Stimulated activated CD8-positive, alpha-beta memory T cell treated with anti-CD3 and anti-CD28 coated beads, Interleukin-4, amount 100 ng/mL, for 48 hours (primary cell): Measurements from ENCODE around the gene KDM4E.

Experiments
- DNase-seq: peaks from one replicate; pipeline ENCODE4 v3.0.0-alpha.2; 2020

The KDM4E gene

DNA sequence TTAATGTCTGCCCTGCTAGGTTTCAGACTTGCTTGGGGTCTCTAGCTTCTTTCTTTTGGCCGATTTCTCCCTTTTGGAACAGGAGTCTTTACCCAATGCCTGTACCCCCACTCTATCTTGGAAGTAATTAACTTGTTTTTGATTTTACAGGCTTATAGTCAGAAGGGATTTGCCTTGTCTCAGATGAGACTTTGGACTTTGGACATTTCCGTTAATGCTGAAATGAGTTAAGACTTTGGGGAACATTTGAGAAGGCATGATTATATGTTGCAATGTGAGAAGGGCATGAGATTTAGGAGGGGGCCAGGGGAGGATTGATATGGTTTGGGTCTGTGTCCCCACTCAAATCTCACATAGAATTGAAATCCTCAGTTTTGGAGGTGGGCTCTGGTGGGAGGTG, 29.3 kb downstream of the KDM4E start:
- DNase-seq, result no peak

DNA sequence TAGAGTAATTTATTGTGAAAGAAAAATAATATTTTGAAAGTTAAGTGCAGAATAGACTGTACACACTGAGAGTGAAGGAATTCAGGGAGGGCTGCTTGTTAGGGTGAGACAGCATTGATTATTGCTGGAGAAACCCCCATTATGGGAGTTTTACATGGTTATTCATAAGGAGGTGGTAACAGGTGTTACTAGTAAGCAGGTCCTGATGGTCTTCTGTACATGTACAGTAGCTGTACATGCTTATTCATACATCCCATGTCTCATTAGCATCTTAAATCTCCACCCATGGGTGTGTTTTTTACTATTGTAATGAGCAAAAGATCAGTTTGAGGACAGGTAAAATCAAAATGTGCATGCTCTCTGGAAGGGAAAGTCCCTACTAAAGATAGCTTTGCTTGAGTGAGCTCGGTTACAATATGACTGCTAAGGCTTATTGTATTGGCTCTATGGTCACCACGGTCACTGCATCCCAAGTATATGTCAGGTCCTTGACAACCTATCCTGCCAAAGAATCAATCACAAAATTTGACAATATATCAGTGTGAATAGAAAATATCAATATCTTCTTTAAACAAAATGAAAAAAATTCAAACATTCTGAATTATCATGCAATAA, 30.3 kb downstream of the KDM4E start:
- no peak for DNase-seq

DNA sequence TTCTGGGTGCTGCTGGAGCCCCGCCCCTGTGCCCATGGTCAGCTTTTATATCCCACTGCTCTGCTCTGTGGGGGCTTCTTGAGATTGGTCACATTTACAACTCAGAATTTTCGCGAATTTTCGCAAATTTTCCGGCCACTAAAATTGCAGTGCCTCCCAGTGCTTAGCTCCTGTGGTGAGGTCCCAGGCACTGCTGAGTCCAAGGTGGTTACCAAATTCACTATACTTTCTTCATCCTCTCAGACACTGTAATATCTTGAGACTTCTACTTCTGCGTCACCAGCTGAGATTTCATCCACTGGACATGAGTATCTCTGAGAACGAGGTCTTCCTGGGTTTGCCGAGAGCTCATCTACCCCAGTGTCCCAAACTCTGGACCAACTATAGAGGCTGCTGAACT, 32.9 kb downstream of the KDM4E start:
- DNase-seq, result no peak

DNA sequence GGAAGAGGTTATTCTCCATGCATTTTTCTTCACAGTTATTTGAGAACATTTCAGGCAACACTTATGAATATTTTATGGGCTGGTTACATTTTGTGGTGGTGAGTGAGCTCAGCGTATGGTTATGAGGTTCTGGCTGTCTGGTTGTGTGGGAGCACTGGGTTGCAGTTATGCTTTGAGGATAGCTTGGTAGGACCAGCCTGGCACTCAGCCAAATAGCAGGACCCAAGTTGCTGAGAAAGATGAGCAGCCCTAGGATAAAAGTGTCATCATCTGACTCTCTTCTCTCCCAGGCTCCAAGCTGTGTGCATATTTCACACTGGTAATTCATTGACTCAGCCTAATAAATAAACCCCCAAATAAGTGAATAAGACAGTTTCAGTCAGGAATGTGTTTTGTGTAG, 33.6 kb downstream of the KDM4E start:
- no peak for DNase-seq

DNA sequence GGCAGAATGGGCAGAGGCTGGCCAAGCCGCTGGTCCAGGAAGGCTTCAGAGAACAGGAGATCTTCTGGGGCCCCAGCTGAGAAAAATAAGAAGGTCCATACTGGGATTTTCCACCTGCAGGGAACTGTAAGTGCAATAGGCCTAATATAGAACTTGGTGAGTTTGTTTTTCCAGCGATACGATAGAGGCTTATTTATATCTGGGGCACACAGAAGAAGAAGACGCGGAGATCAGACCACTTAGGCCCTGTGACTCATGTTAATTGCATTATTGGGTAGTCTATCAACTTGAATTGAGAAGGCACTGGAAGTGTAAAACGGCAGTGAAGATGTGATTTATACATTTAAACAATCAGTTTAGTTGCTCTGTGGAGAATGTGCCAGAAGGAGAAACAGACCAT, 34.0 kb downstream of the KDM4E start:
- DNase-seq, result no peak

DNA sequence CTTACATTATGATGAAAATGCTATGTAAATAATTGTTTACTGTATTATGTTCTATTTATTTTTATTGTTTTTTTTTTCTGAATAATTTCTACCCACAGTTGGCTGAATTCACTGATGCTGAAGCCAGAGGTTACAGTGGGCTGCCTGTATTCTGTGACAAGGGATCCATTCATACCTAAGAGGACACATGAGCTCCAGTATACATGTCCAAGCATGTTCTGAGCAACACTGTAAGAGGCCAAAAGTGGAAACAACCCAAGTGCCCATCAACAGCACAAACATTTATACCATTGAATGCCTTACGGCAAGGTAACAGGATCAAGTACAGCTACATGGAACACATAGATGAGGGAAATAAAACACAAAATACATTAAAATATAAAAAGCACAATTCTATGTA, 40.3 kb downstream of the KDM4E start:
- no peak for DNase-seq

DNA sequence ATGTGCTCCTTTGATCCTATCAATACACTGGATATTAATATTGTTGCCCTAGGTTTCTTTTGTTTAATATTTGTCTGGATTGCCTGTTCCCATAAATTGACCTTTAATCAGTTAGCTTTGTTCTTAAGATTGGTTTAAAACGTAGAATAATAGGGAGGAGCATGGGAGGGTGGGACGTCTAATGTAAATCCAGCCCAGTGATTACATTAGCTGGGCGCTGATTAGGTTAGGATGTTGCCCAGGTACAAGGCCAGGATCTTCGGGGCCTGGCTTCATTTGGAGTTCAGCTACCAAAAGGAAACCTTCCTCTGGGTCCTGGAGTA, 41.6 kb downstream of the KDM4E start, which contains the start of gene SRSF8:
SRSF8 (plus strand) TSS at position 204 of the 323 bp plus-strand sequence. CDS start 308 bp downstream, outside the sequence.
- no peak for DNase-seq

DNA sequence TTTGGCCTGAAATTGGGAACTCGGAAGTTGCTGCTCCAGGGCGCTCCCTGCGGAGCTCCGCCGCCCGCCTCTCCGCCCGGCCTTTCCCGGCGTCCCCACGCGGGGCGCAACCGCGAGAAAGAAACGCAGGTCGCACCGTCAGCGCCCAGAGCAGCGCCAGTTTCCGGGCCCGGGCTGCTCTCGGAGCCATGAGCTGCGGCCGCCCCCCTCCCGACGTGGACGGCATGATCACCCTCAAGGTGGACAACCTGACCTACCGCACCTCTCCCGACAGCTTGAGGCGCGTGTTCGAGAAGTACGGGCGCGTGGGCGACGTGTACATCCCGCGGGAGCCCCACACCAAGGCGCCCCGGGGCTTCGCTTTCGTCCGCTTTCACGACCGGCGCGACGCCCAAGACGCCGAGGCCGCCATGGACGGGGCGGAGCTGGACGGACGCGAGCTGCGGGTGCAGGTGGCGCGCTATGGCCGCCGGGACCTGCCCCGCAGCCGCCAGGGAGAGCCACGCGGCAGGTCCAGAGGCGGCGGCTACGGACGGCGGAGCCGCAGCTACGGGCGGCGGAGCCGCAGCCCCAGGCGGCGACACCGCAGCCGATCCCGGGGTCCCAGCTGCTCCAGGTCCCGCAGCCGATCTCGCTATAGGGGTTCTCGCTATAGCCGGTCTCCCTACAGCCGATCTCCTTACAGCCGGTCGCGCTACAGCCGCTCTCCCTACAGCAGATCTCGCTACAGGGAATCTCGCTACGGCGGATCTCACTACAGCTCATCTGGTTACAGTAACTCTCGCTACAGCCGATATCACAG, 42.2 kb downstream of the KDM4E start:
- DNase-seq, result peak; percentile 82

DNA sequence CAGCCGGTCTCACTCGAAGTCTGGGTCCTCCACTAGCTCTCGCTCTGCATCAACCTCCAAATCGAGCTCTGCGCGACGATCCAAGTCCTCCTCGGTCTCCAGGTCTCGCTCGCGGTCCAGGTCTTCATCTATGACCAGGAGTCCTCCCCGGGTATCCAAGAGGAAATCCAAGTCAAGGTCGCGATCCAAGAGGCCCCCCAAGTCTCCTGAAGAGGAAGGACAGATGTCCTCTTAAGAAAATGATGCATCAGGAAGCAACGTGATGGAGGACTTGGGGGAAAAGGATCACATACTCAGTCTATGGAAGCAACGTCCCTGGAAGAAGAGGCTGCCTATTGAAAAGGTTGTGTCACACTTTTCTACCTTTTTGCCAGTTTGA, 42.8 kb downstream of the KDM4E start:
- no peak for DNase-seq

DNA sequence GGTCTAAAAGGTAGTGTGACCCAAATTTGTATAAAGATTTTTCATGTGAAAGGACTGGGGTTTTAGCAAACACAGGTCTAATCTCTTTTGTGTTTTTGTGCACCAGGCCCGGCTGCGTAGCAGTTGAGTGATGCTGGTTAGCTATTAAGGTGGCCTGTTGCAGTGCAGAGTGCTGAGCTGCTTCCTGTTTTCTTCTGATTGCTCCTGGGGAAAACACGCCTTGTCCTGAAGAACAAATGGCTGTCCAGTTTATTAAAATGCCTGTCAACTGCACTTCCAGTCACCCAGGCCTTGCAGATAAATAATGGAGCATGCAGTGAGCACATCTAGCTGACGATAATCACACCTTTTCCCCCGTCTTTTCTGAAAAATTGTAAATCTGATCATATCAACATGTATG, 43.5 kb downstream of the KDM4E start:
- DNase-seq, result peak; percentile 68

DNA sequence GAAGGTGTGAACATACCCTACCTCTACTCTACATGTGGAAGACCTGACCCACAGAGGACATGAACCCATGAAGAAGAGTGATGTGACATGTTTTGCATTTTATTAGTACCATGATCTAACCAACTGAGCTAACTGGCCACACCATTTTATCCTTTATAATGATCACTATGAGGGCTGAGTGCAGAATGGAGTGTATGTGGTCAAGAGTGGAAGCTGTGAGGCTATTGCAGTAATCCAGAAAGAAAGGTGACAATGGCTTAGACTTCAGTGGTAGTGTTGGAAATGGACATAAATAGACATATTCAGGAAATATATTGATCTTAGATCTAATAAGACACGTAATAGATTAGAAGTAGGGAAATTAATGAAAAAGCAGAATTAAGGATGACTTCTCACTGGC, 45.4 kb downstream of the KDM4E start:
- DNase-seq, result no peak

DNA sequence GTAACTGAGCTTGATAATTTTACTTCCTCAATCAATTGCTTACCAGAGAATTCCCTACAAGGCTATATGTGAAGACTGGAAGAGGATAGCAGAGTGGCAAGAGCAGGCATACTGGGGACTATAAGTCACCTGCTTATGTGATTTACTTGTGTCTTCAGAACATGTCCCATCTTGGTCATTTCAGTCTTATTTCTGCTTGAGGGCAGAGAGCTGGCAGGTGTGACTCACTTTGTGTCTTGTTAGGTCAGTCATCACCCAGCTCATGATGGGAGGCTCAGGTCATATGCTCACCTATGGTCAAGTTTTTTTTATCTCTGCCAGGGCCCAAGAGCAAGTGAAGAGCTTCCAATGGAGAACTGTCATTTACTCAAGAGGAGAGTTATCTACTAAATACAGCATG, 47.9 kb downstream of the KDM4E start:
- DNase-seq, result no peak

DNA sequence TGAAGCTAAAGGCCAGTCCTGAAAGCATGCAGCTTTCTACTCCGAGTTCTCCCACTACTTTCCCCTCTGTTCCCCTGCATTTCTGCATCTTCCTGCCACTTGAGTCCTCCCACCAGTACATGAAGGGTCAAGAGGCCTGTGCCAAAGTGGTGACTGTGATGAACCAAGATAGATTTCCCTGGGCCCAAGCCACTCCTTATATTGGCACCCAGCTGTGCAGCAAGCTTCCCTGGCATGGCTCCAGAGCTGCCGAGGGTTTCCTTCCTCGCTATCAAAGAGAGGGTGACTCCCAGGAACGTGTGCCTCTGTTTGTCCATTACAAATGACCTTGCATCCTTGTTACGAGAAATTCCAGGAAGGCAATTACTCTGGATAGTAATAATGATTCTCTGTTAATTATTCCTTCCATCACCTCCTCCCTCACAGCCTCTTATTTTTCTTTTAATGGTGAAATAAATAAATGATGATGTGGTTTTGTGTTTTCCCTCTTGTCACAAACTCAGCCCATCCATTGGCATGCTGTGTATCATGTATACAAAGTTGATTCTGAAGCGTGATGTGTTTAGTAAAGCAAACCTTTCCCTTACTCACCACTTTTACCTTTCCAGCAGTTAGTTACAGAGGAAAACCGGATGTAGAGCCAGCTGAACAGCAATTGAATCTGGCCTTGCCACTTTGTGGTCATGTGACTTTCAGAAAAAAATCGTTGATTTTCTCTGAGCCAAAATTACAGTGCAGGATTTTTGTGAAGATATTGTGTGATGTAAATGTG, 49.9 kb downstream of the KDM4E start:
- DNase-seq, result no peak

DNA sequence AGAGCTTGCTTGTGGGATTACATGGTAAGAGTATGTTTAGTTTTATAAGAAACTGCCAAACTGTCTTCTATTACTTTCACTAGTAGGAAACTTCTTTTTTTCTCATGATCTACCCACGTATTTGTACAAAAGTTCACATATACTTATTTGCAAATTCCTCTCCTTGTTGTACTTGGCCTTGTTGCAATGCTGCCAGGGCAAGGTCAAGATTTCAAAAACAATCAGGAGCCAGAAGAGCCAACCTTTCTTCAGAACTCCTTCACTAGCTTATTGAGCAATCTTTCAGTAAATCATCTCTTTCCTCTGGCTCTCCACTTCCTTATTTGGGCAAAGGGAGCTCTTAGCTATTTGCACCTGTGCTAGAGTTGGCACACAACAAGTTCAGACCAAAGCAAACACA, 51.4 kb downstream of the KDM4E start:
- no peak for DNase-seq

DNA sequence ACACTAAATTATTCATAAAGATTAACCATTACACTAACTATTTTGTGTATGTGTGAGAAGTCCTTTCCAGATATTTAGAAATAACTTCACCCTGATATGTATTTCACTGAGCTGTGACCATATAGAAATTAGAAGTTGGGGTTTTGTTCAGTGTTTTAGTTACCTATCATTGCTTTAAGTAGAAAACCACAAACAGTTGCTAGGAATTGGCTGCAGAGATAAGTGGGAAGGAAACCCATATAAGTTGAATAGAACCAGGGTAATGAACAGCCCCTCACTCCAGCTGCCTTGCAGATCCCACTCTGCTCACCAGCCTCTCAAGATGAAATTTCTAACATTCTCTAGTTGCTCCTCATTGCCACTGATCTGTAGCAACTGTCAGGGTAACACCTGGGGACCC, 51.9 kb downstream of the KDM4E start:
- no peak for DNase-seq
